H1 (cell line): Measurements from ENCODE around the gene CCNI2. TPM values are rescaled to one million over a fixed set of nuclear protein-coding genes. Genes with fewer than 3 reads are reported as not detected.

Experiments
- CTCF ChIA-PET: fragments of 300-600 bp; sonication (Branson Sonifier 250); formaldehyde crosslinking; loops from one replicate; lab custom pipeline; 2021; ENCODE audit not compliant: partially characterized antibody; lab: Charles Lee
- POLR2A ChIA-PET: fragments of 300-600 bp; sonication (Branson Sonifier 250); formaldehyde crosslinking; loops from one replicate; lab custom pipeline; 2021; ENCODE audit warnings: inconsistent platforms; ENCODE audit not compliant: partially characterized antibody; lab: Charles Lee
- DNase-seq, 2 experiments: peaks; one replicate each; pipeline versions ENCODE4 v3.0.0 to v3.0.0-alpha.2; 2010 to 2022; ENCODE audit warnings: low spot score in 2 of 2, low read depth in 1 of 2, mixed read lengths in 1 of 2
- FAIRE-seq: peaks from 2 replicates; lab custom pipeline; 2011; peaks lifted over from hg19 to GRCh38; lab: Jason Lieb, UNC
- H2AFZ ChIP-seq: 2 replicates; pipeline ENCODE4 v1.8.1; 2012; ENCODE audit warnings: low read length, inconsistent platforms
- H2AK5ac ChIP-seq: 2 replicates; pipeline ENCODE4 v1.6.1; 2013; ENCODE audit warnings: low read depth, low read length
- H2BK120ac ChIP-seq: replicated peaks from 2 replicates; pipeline ENCODE3; 2013; ENCODE audit warnings: low read depth, low read length, inconsistent platforms
- H2BK12ac ChIP-seq: 2 replicates; pipeline ENCODE4 v1.6.1; 2013; ENCODE audit warnings: low read depth, low read length
- H2BK15ac ChIP-seq: 2 replicates; pipeline ENCODE4 v1.6.1; 2013; ENCODE audit warnings: low read length
- H2BK20ac ChIP-seq: 2 replicates; pipeline ENCODE4 v1.6.1; 2013; ENCODE audit warnings: low read length
- H2BK5ac ChIP-seq: 2 replicates; pipeline ENCODE4 v1.6.1; 2013; ENCODE audit warnings: low read depth, low read length
- H3K14ac ChIP-seq: 2 replicates; pipeline ENCODE4 v1.6.1; 2013; ENCODE audit warnings: inconsistent platforms; ENCODE audit not compliant: insufficient read length
- H3K18ac ChIP-seq: 2 replicates; pipeline ENCODE4 v1.6.1; 2013; ENCODE audit warnings: low read length; ENCODE audit errors: extremely low read depth
- H3K23ac ChIP-seq: 2 replicates; pipeline ENCODE4 v1.6.1; 2013; ENCODE audit warnings: inconsistent platforms; ENCODE audit not compliant: insufficient read length
- H3K23me2 ChIP-seq: 2 replicates; pipeline ENCODE4 v1.6.1; 2013; ENCODE audit warnings: low read depth, low read length
- H3K27ac ChIP-seq: 2 replicates; pipeline ENCODE4 v1.6.1; 2011; ENCODE audit warnings: low read depth, low read length, inconsistent platforms
- H3K27me3 ChIP-seq, 4 experiments: replicated peaks in 1 of 4; 1 replicate in 1 of 4; 2 replicates in 3 of 4; pipeline versions ENCODE4 v1.6.1 to v1.8.1; 2011 to 2013; ENCODE audit warnings: low read length in 3 of 4, mild to moderate bottlenecking in 3 of 4, inconsistent platforms in 2 of 4, mixed read lengths in 2 of 4, moderate library complexity in 1 of 4; ENCODE audit not compliant: control insufficient read depth in 3 of 4, insufficient read depth in 3 of 4; ENCODE audit errors: extremely low read depth in 1 of 4
- H3K36me3 ChIP-seq, 4 experiments: 2 replicates each; pipeline versions ENCODE4 v1.6.1 to v1.8.1; 2011 to 2013; ENCODE audit warnings: mild to moderate bottlenecking in 4 of 4, low read length in 3 of 4, moderate library complexity in 2 of 4, control low read depth in 1 of 4, inconsistent platforms in 1 of 4; ENCODE audit not compliant: insufficient read depth in 4 of 4, control insufficient read depth in 2 of 4
- H3K4ac ChIP-seq: replicated peaks from 2 replicates; pipeline ENCODE3; 2013; ENCODE audit warnings: low read length, low read depth, mixed read lengths, inconsistent platforms; ENCODE audit not compliant: insufficient read length
- H3K4me1 ChIP-seq, 4 experiments: replicated peaks in 1 of 4; 1 replicate in 1 of 4; 2 replicates in 3 of 4; pipeline versions ENCODE4 v1.6.1 to v1.8.1; 2011 to 2013; ENCODE audit warnings: low read length in 3 of 4, inconsistent platforms in 2 of 4, mixed read lengths in 1 of 4; ENCODE audit not compliant: insufficient read depth in 4 of 4, control insufficient read depth in 3 of 4
- H3K4me2 ChIP-seq, 2 experiments: 2 replicates each; pipeline versions ENCODE4 v1.6.1 to v1.8.1; 2011 to 2013; ENCODE audit warnings: low read depth in 2 of 2, low read length in 2 of 2, control low read depth in 1 of 2, inconsistent platforms in 1 of 2, mild to moderate bottlenecking in 1 of 2; ENCODE audit not compliant: insufficient read depth in 1 of 2
- H3K4me3 ChIP-seq, 4 experiments: fragments of 200-600, 300-600 bp in 1 of 4; sonication (generic), shearing (Covaris generic), sonication (Bioruptor Twin) in 1 of 4; 2 replicates each; pipeline versions ENCODE4 v1.5.1 to v1.8.1; 2011 to 2016; ENCODE audit warnings: low read length in 4 of 4, low read depth in 3 of 4, control low read depth in 2 of 4, inconsistent platforms in 2 of 4, mild to moderate bottlenecking in 2 of 4, mixed read lengths in 1 of 4, moderate library complexity in 1 of 4; ENCODE audit not compliant: insufficient read depth in 2 of 4; ENCODE audit errors: extremely low read depth in 1 of 4
- H3K56ac ChIP-seq: replicated peaks from 2 replicates; pipeline ENCODE3; 2013; ENCODE audit warnings: low read depth, mild to moderate bottlenecking, mixed read lengths, low read length, inconsistent platforms; ENCODE audit not compliant: insufficient read length
- H3K79me1 ChIP-seq: 2 replicates; pipeline ENCODE4 v1.6.1; 2013; ENCODE audit warnings: low read depth, low read length, control low read depth
- H3K79me2 ChIP-seq, 2 experiments: 2 replicates each; pipeline versions ENCODE4 v1.6.1 to v1.8.1; 2012 to 2013; ENCODE audit warnings: low read length in 2 of 2, mild to moderate bottlenecking in 2 of 2, inconsistent platforms in 1 of 2; ENCODE audit not compliant: insufficient read depth in 2 of 2, control insufficient read depth in 1 of 2
- H3K9ac ChIP-seq, 4 experiments: replicated peaks in 1 of 4; 1 replicate in 1 of 4; 2 replicates in 3 of 4; pipeline versions ENCODE4 v1.6.1 to v1.8.1; 2011 to 2013; ENCODE audit warnings: low read depth in 3 of 4, low read length in 3 of 4, control low read depth in 2 of 4, mild to moderate bottlenecking in 2 of 4, moderate library complexity in 2 of 4, inconsistent platforms in 1 of 4; ENCODE audit errors: extremely low read depth in 1 of 4
- H3K9me3 ChIP-seq, 2 experiments: 2 replicates each; pipeline versions ENCODE4 v1.6.1 to v1.8.1; 2012 to 2013; ENCODE audit warnings: mild to moderate bottlenecking in 2 of 2, moderate library complexity in 2 of 2, control low read depth in 1 of 2, inconsistent platforms in 1 of 2, low read depth in 1 of 2, low read length in 1 of 2, mixed read lengths in 1 of 2; ENCODE audit not compliant: insufficient read depth in 2 of 2
- H4K20me1 ChIP-seq, 2 experiments: replicated peaks in 1 of 2; 2 replicates each; pipeline versions ENCODE3 to v1.8.1; 2011 to 2013; ENCODE audit warnings: inconsistent platforms in 2 of 2, low read length in 2 of 2, mild to moderate bottlenecking in 1 of 2; ENCODE audit not compliant: insufficient read depth in 2 of 2, control insufficient read depth in 1 of 2
- H4K5ac ChIP-seq: 2 replicates; pipeline ENCODE4 v1.6.1; 2013; ENCODE audit warnings: low read length, low read depth, mixed read lengths, inconsistent platforms; ENCODE audit not compliant: insufficient read length
- H4K8ac ChIP-seq: 2 replicates; pipeline ENCODE4 v1.8.0; 2013; ENCODE audit warnings: mild to moderate bottlenecking, moderate library complexity, low read length, inconsistent platforms; ENCODE audit not compliant: insufficient read depth; ENCODE audit errors: extremely low read depth
- H4K91ac ChIP-seq: replicated peaks from 2 replicates; pipeline ENCODE3; 2013; ENCODE audit warnings: low read length, mixed read lengths, inconsistent platforms; ENCODE audit not compliant: insufficient read length
- ASH2L ChIP-seq: fragments of 200-600, 300-600 bp; sonication (generic); IDR thresholded peaks from one replicate; pipeline ENCODE4 v1.7.1; 2017; ENCODE audit warnings: low read length
- CBX8 ChIP-seq: fragments of 300-800, 300-1000 bp; sonication (generic); IDR thresholded peaks from 2 replicates; pipeline ENCODE4 v1.7.1; 2016; ENCODE audit warnings: low read depth, low read length, borderline replicate concordance
- EGR1 ChIP-seq: IDR thresholded peaks from 2 replicates; pipeline ENCODE4 v1.6.1; 2011; ENCODE audit warnings: low read depth, low read length, borderline replicate concordance
- HDAC2 ChIP-seq, 2 experiments: fragments of 300-600 bp in 1 of 2; sonication (generic) in 1 of 2; IDR thresholded peaks; 2 replicates each; pipeline ENCODE4 v1.6.1; 2011 to 2012; ENCODE audit warnings: low read depth in 2 of 2, low read length in 2 of 2, mild to moderate bottlenecking in 2 of 2, moderate library complexity in 2 of 2, borderline replicate concordance in 1 of 2, inconsistent platforms in 1 of 2
- MAFK ChIP-seq: IDR thresholded peaks from 2 replicates; pipeline ENCODE4 v1.6.1; 2012; ENCODE audit warnings: low read depth, mild to moderate bottlenecking, improper control_type of control experiment, low read length
- SAP30 ChIP-seq: fragments of 300-600 bp; sonication (generic); IDR thresholded peaks from 2 replicates; pipeline ENCODE4 v1.7.1; 2012; ENCODE audit warnings: low read length, moderate library complexity, mild to moderate bottlenecking, inconsistent platforms; ENCODE audit not compliant: insufficient read depth, insufficient replicate concordance
- SIRT6 ChIP-seq: IDR thresholded peaks from one replicate; pipeline ENCODE4 v1.7.1; 2012; ENCODE audit warnings: low read length, inconsistent platforms
- SIX5 ChIP-seq: IDR thresholded peaks from 2 replicates; pipeline ENCODE4 v1.6.1; 2011; ENCODE audit warnings: mild to moderate bottlenecking, low read depth, low read length
- SRF ChIP-seq: IDR thresholded peaks from 2 replicates; pipeline ENCODE4 v1.6.1; 2011; ENCODE audit warnings: mild to moderate bottlenecking, low read depth, low read length, moderate library complexity
- WGBS, 2 experiments: shearing (Covaris generic) in 1 of 2; methylation state at CpG; one replicate each; pipeline versions ENCODE4 v1.1.6 to v1.1.7; 2013 to 2015; ENCODE audit warnings: low lambda C conversion rate in 2 of 2, mixed read lengths in 2 of 2, inconsistent platforms in 1 of 2, low coverage in 1 of 2, missing lambda C conversion rate in 1 of 2; ENCODE audit not compliant: insufficient replicate concordance in 2 of 2, insufficient coverage in 1 of 2, insufficient read length in 1 of 2; ENCODE audit errors: extremely low coverage in 1 of 2, missing lambda C conversion rate in 1 of 2; 5-methylcytosine and 5-hydroxymethylcytosine counted together
- polyA plus RNA-seq, 7 experiments: library from polyadenylated mRNA; depleted of rRNA in 3 of 7; stranded (reverse) in 5 of 7; unstranded in 2 of 7; fragments of >200 nt in 5 of 7; fragments of 200-250 nt in 2 of 7; gene quantifications; 1 replicate in 5 of 7; 2 replicates in 1 of 7; 4 replicates in 1 of 7; pipeline versions ENCODE4 v1.2.1 to v1.2.3, GENCODE V29; 2011 to 2013; ENCODE audit warnings: missing spikeins in 2 of 7, mixed read lengths in 2 of 7
- total RNA-seq: library from RNA; stranded (reverse); fragmentation: NEBNext Ultra II Directional; extraction: Animal tissue kit (Norgen Biotek cat#: 25700); gene quantifications from 2 replicates; pipeline ENCODE4 v1.2.1, GENCODE V29; 2021
- TF ChIP-seq, protein P1 (sequence below): IDR thresholded peaks from 2 replicates; pipeline ENCODE4 v1.6.1; 2011; ENCODE audit warnings: low read length, improper control_type of control experiment
- TF ChIP-seq, protein P2 (sequence below): IDR thresholded peaks from 2 replicates; pipeline ENCODE4 v1.6.1; 2011; ENCODE audit warnings: low read depth, mild to moderate bottlenecking, low read length; ENCODE audit not compliant: insufficient read depth

CCNI2 gene
- total and polyA plus RNA-seq, 2 of the 8 experiments (the other 6 are each of a cell fraction or from before 2014, with no cell fraction given), result 1.3 to 1.4 TPM

DNA sequence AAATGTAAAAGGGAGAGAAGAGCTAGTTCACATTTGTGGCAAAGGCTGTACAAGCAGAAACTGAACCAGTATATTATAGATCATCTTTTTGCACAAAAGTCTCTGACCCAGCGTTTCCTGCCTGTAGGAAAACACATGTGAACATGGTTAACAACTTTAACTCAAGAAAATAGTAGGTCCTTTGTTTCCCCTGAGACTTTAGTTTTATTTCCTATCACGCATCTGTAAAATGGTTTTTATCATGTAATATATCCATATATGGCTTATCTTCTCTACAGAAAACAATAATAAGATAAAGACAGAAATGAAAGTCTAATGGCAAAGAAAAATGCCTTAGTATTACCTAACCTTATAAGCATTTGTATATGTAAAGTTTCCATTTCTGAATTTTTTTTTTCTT, 12.5 kb upstream of the CCNI2 start:
- Histone ChIP-seq H4K8ac (no peak overlapping the region), H2AFZ (no peak overlapping the region), H3K4me1 (peaks cover 0 to 4% (median under 1%) of the 10 kb centered on the region in 4 experiments; a peak in 2 of 7 replicates), H4K20me1 (no peaks in the 10 kb centered on the region), H2BK12ac (no peak overlapping the region), H2BK5ac (no peak overlapping the region), H3K14ac (no peak overlapping the region), H3K9ac (no peak overlapping the region), H2BK15ac (no peak overlapping the region), H3K79me2 (no peaks in the 10 kb centered on the region), H3K27ac (no peak overlapping the region), H2BK20ac (no peak overlapping the region), H3K36me3 (no peaks in the 10 kb centered on the region; a peak in 1 of 8 replicates), H2BK120ac (no peak overlapping the region), H3K9me3 (no peaks in the 10 kb centered on the region), H3K4ac (no peak overlapping the region), H2AK5ac (no peak overlapping the region), H4K5ac (no peak overlapping the region), H4K91ac (no peak overlapping the region), H3K23ac (no peak overlapping the region), H3K79me1 (no peaks in the 10 kb centered on the region; the same call in 1 of the 2 replicates), H3K18ac (no peak overlapping the region), H3K56ac (no peak overlapping the region), H3K27me3 (peaks cover 0 to 5% (median 0%) of the 10 kb centered on the region in 4 experiments; a peak in 1 of 7 replicates), H3K23me2 (peaks cover 3% of the 10 kb centered on the region; the same call in 1 of the 2 replicates), H3K4me2 (no peak overlapping the region), H3K4me3 (no peak overlapping the region)
- POLR2A ChIA-PET, result no interaction called here
- CTCF ChIA-PET, result interaction anchor here (1.5 to 1.7 kb wide), 2 partner anchors 86 to 207 kb away, joined by 3 to 5 read pairs; no protein-coding TSS in a partner anchor
- FAIRE-seq (no peak), DNase-seq (no peak)
- TF ChIP-seq SIX5, result no peak
- TF ChIP-seq ASH2L, result no peak
- no peak for TF ChIP-seq SIRT6
- TF ChIP-seq, protein P1, sequence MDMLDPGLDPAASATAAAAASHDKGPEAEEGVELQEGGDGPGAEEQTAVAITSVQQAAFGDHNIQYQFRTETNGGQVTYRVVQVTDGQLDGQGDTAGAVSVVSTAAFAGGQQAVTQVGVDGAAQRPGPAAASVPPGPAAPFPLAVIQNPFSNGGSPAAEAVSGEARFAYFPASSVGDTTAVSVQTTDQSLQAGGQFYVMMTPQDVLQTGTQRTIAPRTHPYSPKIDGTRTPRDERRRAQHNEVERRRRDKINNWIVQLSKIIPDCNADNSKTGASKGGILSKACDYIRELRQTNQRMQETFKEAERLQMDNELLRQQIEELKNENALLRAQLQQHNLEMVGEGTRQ, result no peak
- TF ChIP-seq, protein P2, sequence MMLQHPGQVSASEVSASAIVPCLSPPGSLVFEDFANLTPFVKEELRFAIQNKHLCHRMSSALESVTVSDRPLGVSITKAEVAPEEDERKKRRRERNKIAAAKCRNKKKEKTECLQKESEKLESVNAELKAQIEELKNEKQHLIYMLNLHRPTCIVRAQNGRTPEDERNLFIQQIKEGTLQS, result no peak
- TF ChIP-seq SAP30, result no peak
- TF ChIP-seq MAFK, result no peak
- TF ChIP-seq SRF, result no peak
- no peak for TF ChIP-seq HDAC2 (IDR thresholded peaks at IDR 0.05; ENCODE audit: borderline replicate concordance in 1 of 2, low read depth in 2 of 2, low read length in 2 of 2)
- no peak for TF ChIP-seq EGR1
- no peak for TF ChIP-seq CBX8
- 77% methylated on average over 2 of the region's 2 CpGs; no CpG with 5 or more reads in 1 of the 2 experiments for WGBS, 2 experiments
